HS-5 (cell line): ENCODE measurements around the gene PPP1R14C.

Experiments
- DNase-seq: peaks from one replicate; pipeline ENCODE4 v3.0.0-alpha.2; 2012; ENCODE audit warnings: low read depth

Gene PPP1R14C

GRCh38 chr6:150138638-150139037, 4.2 kb upstream of the PPP1R14C start:
- DNase-seq = no peak

- DNase-seq = no peak
These were observed 3.3 kb upstream of the PPP1R14C start for GRCh38 chr6:150139533-150139932.

GRCh38 chr6:150140236-150140969, 2.4 kb upstream of the PPP1R14C start:
- DNase-seq = no peak

- peak; percentile 6 for DNase-seq
These were observed 661 bp upstream of the PPP1R14C start for GRCh38 chr6:150142097-150142669.

GRCh38 chr6:150143516-150144293, 861 bp downstream of the PPP1R14C start:
- DNase-seq = no peak

GRCh38 chr6:150144294-150144868, 1.5 kb downstream of the PPP1R14C start:
- DNase-seq = no peak

GRCh38 chr6:150145427-150145826, 2.6 kb downstream of the PPP1R14C start:
- DNase-seq = no peak

- DNase-seq = no peak
These were observed 3.0 kb downstream of the PPP1R14C start for GRCh38 chr6:150145830-150146229.

GRCh38 chr6:150146436-150146835, 3.6 kb downstream of the PPP1R14C start:
- DNase-seq = no peak

GRCh38 chr6:150149146-150149545, 6.3 kb downstream of the PPP1R14C start:
- no peak for DNase-seq

GRCh38 chr6:150150458-150150820, 7.6 kb downstream of the PPP1R14C start:
- no peak for DNase-seq

GRCh38 chr6:150150821-150151646, 8.2 kb downstream of the PPP1R14C start:
- no peak for DNase-seq

- no peak for DNase-seq
These were observed 10.3 kb downstream of the PPP1R14C start for GRCh38 chr6:150152891-150153876.

- DNase-seq = no peak
These were observed 11.2 kb downstream of the PPP1R14C start for GRCh38 chr6:150153905-150154492.

GRCh38 chr6:150156460-150156859, 13.6 kb downstream of the PPP1R14C start:
- DNase-seq = no peak

GRCh38 chr6:150157081-150157480, 14.2 kb downstream of the PPP1R14C start:
- no peak for DNase-seq

- DNase-seq = no peak
These were observed 16.9 kb downstream of the PPP1R14C start for GRCh38 chr6:150159757-150160156.

GRCh38 chr6:150163970-150164369, 21.1 kb downstream of the PPP1R14C start:
- DNase-seq = no peak

- no peak for DNase-seq
These were observed 22.3 kb downstream of the PPP1R14C start for GRCh38 chr6:150165020-150165702.

GRCh38 chr6:150167479-150167873, 24.6 kb downstream of the PPP1R14C start:
- DNase-seq = no peak
